HG03442 (cell line): Measurements from ENCODE around the gene PCDHA11.

Source experiments
- ATAC-seq: cut with Tn5 transposase; IDR thresholded peaks from one replicate; pipeline ENCODE4 v1.9.1; 2021; ENCODE audit warnings: mild to moderate bottlenecking, moderate library complexity; ENCODE audit not compliant: unreplicated experiment

The PCDHA11 gene

DNA sequence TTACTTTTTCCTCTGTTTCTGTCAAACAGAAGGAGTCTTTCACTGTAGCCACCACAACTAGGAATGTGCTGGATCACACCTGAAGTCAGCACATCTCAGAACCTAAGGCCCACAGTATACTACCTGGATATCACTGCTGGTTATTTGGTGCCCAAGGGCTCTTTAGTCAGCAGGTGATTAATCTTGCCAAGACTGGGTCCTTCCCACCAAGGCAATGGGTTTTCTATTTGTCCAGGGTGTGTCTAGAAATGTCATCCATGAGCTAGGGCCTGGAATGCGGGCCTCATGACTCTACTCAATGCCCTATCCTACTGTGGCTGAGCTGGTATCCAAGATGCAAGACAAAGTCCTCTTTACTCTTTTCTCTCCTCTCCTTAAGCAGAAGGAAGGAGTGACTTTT lies 47.6 kb downstream of the PCDHA11 start:
- no peak for ATAC-seq
